HG02610 (cell line): Measurements from ENCODE around the gene KNDC1.

Experiments used
- ATAC-seq: cut with Tn5 transposase; IDR thresholded peaks from one replicate; pipeline ENCODE4 v1.9.1; 2021; ENCODE audit warnings: mild to moderate bottlenecking, moderate library complexity; ENCODE audit not compliant: unreplicated experiment

KNDC1 gene

GRCh38 chr10:133160826-133161471, 930 bp downstream of the KNDC1 start:
- no peak for ATAC-seq

GRCh38 chr10:133161486-133162109, 1.6 kb downstream of the KNDC1 start:
- no peak for ATAC-seq

- no peak for ATAC-seq
Measured at GRCh38 chr10:133162178-133162909, 2.3 kb downstream of the KNDC1 start.

- no peak for ATAC-seq
Measured at GRCh38 chr10:133162910-133163856, 3.2 kb downstream of the KNDC1 start.

GRCh38 chr10:133163889-133164815, 4.1 kb downstream of the KNDC1 start:
- no peak for ATAC-seq

GRCh38 chr10:133164816-133165555, 5.0 kb downstream of the KNDC1 start:
- no peak for ATAC-seq

- ATAC-seq, result no peak
Measured at GRCh38 chr10:133165556-133166503, 5.8 kb downstream of the KNDC1 start.

- ATAC-seq, result no peak
Measured at GRCh38 chr10:133166504-133166827, 6.4 kb downstream of the KNDC1 start.

- no peak for ATAC-seq
Measured at GRCh38 chr10:133166828-133167692, 7.0 kb downstream of the KNDC1 start.

GRCh38 chr10:133167693-133168616, 7.9 kb downstream of the KNDC1 start:
- no peak for ATAC-seq

- ATAC-seq, result no peak
Measured at GRCh38 chr10:133168617-133169031, 8.6 kb downstream of the KNDC1 start.

GRCh38 chr10:133169173-133169947, 9.3 kb downstream of the KNDC1 start:
- ATAC-seq, result no peak

- no peak for ATAC-seq
Measured at GRCh38 chr10:133170092-133170491, 10.1 kb downstream of the KNDC1 start.

GRCh38 chr10:133173860-133174640, 14.0 kb downstream of the KNDC1 start:
- no peak for ATAC-seq
